ENCODE results near the gene ZNF783.

- TF ChIP-seq POLR2A (IDR thresholded peaks at IDR 0.05; ENCODE audit: low read length) (peak; percentile 32), GATA1 (IDR thresholded peaks at IDR 0.05; ENCODE audit: low read depth, low read length) (no peak)
Measured at GRCh38 chr7:149239345-149240143, 22.5 kb upstream of the ZNF783 start, which contains the start of gene ZNF212.
